WTC11 (cell line): Measurements from ENCODE around the gene DTWD2.

ENCODE experiments used
- ESRRA ChIP-seq: sonication (generic); formaldehyde crosslinking; IDR thresholded peaks from 2 replicates; pipeline ENCODE4 v1.8.1; 2022; ENCODE audit warnings: mild to moderate bottlenecking, missing genetic modification reagents, borderline replicate concordance
- TF ChIP-seq, protein P1 (sequence below): fragments of 200-600 bp; IDR thresholded peaks from 2 replicates; pipeline ENCODE4 v1.8.0; 2022; ENCODE audit warnings: antibody characterized with exemption

DNA sequence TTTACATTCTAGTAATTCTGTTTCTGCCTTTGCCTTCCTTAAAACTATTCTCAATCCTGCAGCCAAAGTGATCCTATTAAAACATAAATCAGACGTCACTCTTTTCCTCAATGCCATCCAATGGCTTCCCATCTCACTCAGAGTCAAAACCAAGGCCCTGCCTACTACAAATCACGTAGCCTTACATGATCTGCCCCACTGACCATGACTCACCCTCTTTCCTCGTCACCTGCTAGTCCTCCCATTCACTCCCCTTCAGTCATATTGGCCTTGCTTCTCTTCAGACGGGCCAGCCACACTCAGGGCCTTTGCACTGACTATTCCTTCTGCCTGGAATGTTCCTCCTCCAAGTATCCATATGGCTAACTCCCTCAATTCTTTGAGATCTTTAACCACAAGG is 43.6 kb upstream of the DTWD2 start:
- TF ChIP-seq, protein P1, sequence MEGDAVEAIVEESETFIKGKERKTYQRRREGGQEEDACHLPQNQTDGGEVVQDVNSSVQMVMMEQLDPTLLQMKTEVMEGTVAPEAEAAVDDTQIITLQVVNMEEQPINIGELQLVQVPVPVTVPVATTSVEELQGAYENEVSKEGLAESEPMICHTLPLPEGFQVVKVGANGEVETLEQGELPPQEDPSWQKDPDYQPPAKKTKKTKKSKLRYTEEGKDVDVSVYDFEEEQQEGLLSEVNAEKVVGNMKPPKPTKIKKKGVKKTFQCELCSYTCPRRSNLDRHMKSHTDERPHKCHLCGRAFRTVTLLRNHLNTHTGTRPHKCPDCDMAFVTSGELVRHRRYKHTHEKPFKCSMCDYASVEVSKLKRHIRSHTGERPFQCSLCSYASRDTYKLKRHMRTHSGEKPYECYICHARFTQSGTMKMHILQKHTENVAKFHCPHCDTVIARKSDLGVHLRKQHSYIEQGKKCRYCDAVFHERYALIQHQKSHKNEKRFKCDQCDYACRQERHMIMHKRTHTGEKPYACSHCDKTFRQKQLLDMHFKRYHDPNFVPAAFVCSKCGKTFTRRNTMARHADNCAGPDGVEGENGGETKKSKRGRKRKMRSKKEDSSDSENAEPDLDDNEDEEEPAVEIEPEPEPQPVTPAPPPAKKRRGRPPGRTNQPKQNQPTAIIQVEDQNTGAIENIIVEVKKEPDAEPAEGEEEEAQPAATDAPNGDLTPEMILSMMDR: no peak
- no peak for TF ChIP-seq ESRRA (CRISPR knock-in tag)
